ENCODE measurements around the gene PHF12. TPM values are rescaled to one million over a fixed set of nuclear protein-coding genes. Genes with fewer than 3 reads are reported as not detected.

Gene PHF12
- total and polyA plus RNA-seq, 2 of the 13 experiments (the other 11 are each of a cell fraction or from before 2014, with no cell fraction given) = 9.8 to 17.1 TPM

- TF ChIP-seq, protein P1, sequence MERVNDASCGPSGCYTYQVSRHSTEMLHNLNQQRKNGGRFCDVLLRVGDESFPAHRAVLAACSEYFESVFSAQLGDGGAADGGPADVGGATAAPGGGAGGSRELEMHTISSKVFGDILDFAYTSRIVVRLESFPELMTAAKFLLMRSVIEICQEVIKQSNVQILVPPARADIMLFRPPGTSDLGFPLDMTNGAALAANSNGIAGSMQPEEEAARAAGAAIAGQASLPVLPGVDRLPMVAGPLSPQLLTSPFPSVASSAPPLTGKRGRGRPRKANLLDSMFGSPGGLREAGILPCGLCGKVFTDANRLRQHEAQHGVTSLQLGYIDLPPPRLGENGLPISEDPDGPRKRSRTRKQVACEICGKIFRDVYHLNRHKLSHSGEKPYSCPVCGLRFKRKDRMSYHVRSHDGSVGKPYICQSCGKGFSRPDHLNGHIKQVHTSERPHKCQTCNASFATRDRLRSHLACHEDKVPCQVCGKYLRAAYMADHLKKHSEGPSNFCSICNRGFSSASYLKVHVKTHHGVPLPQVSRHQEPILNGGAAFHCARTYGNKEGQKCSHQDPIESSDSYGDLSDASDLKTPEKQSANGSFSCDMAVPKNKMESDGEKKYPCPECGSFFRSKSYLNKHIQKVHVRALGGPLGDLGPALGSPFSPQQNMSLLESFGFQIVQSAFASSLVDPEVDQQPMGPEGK (CRISPR knock-in tag; IDR thresholded peaks at IDR 0.05) = 0 out of 2 replicates have a peak, but pooled peaks have one; percentile 8
- TF ChIP-seq, protein P2, sequence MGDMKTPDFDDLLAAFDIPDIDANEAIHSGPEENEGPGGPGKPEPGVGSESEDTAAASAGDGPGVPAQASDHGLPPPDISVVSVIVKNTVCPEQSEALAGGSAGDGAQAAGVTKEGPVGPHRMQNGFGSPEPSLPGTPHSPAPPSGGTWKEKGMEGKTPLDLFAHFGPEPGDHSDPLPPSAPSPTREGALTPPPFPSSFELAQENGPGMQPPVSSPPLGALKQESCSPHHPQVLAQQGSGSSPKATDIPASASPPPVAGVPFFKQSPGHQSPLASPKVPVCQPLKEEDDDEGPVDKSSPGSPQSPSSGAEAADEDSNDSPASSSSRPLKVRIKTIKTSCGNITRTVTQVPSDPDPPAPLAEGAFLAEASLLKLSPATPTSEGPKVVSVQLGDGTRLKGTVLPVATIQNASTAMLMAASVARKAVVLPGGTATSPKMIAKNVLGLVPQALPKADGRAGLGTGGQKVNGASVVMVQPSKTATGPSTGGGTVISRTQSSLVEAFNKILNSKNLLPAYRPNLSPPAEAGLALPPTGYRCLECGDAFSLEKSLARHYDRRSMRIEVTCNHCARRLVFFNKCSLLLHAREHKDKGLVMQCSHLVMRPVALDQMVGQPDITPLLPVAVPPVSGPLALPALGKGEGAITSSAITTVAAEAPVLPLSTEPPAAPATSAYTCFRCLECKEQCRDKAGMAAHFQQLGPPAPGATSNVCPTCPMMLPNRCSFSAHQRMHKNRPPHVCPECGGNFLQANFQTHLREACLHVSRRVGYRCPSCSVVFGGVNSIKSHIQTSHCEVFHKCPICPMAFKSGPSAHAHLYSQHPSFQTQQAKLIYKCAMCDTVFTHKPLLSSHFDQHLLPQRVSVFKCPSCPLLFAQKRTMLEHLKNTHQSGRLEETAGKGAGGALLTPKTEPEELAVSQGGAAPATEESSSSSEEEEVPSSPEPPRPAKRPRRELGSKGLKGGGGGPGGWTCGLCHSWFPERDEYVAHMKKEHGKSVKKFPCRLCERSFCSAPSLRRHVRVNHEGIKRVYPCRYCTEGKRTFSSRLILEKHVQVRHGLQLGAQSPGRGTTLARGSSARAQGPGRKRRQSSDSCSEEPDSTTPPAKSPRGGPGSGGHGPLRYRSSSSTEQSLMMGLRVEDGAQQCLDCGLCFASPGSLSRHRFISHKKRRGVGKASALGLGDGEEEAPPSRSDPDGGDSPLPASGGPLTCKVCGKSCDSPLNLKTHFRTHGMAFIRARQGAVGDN (CRISPR knock-in tag; IDR thresholded peaks at IDR 0.05) = peak; percentile 27; the same call in 1 of the 2 replicates
- TF ChIP-seq, protein P3, sequence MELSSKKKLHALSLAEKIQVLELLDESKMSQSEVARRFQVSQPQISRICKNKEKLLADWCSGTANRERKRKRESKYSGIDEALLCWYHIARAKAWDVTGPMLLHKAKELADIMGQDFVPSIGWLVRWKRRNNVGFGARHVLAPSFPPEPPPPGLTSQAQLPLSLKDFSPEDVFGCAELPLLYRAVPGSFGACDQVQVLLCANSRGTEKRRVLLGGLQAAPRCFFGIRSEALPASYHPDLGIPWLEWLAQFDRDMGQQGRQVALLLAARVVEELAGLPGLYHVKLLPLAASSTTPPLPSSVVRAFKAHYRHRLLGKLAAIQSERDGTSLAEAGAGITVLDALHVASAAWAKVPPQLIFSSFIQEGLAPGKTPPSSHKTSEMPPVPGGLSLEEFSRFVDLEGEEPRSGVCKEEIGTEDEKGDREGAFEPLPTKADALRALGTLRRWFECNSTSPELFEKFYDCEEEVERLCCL (CRISPR knock-in tag; IDR thresholded peaks at IDR 0.05; ENCODE audit: borderline replicate concordance) = no peak
- TF ChIP-seq AKAP8 (CRISPR knock-in tag; IDR thresholded peaks at IDR 0.05) = no peak
- TF ChIP-seq, protein P4, sequence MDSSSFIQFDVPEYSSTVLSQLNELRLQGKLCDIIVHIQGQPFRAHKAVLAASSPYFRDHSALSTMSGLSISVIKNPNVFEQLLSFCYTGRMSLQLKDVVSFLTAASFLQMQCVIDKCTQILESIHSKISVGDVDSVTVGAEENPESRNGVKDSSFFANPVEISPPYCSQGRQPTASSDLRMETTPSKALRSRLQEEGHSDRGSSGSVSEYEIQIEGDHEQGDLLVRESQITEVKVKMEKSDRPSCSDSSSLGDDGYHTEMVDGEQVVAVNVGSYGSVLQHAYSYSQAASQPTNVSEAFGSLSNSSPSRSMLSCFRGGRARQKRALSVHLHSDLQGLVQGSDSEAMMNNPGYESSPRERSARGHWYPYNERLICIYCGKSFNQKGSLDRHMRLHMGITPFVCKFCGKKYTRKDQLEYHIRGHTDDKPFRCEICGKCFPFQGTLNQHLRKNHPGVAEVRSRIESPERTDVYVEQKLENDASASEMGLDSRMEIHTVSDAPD (CRISPR knock-in tag; IDR thresholded peaks at IDR 0.05) = no peak
- no peak for TF ChIP-seq GABPA (IDR thresholded peaks at IDR 0.05; ENCODE audit: low read depth, low read length)
- peak; percentile 51; the same call in 1 of the 2 replicates for TF ChIP-seq GABPA (CRISPR knock-in tag; IDR thresholded peaks at IDR 0.05; ENCODE audit: low read depth)
- TF ChIP-seq RARG (CRISPR knock-in tag; IDR thresholded peaks at IDR 0.05; ENCODE audit: low read depth) = no peak
- no peak for TF ChIP-seq TOPORS (CRISPR knock-in tag; IDR thresholded peaks at IDR 0.05)
- TF ChIP-seq ZC3H13 (CRISPR knock-in tag; IDR thresholded peaks at IDR 0.05) = no peak
- TF ChIP-seq PHF5A (CRISPR knock-in tag; IDR thresholded peaks at IDR 0.05; ENCODE audit: low read depth, unreplicated experiment) = no peak
- TF ChIP-seq BORCS8-MEF2B (CRISPR knock-in tag; IDR thresholded peaks at IDR 0.05) = no peak
- TF ChIP-seq, protein P5, sequence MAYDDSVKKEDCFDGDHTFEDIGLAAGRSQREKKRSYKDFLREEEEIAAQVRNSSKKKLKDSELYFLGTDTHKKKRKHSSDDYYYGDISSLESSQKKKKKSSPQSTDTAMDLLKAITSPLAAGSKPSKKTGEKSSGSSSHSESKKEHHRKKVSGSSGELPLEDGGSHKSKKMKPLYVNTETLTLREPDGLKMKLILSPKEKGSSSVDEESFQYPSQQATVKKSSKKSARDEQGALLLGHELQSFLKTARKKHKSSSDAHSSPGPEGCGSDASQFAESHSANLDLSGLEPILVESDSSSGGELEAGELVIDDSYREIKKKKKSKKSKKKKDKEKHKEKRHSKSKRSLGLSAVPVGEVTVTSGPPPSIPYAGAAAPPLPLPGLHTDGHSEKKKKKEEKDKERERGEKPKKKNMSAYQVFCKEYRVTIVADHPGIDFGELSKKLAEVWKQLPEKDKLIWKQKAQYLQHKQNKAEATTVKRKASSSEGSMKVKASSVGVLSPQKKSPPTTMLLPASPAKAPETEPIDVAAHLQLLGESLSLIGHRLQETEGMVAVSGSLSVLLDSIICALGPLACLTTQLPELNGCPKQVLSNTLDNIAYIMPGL (CRISPR knock-in tag; IDR thresholded peaks at IDR 0.05; ENCODE audit: borderline replicate concordance in 1 of 2, low read depth in 1 of 2) = no peak
- TF ChIP-seq ZNF337 (CRISPR knock-in tag; IDR thresholded peaks at IDR 0.05; ENCODE audit: borderline replicate concordance, low read depth) = no peak
- TF ChIP-seq NFATC3 (CRISPR knock-in tag; IDR thresholded peaks at IDR 0.05) = no peak
- no peak for TF ChIP-seq THAP7 (CRISPR knock-in tag; IDR thresholded peaks at IDR 0.05)
Observed at GRCh38 chr17:28969706-28970393, 18.5 kb upstream of the PHF12 start (continued).
